GM21360 (cell line): ENCODE results near the gene KCNK4.
"Not testable (repeated sequence)": the region's sequence is repeated elsewhere in the genome, so short reads cannot be mapped to it uniquely, and the experiment has no call there.

ENCODE experiments used
- ATAC-seq: cut with Tn5 transposase; IDR thresholded peaks from one replicate; pipeline ENCODE4 v1.9.1; 2021; ENCODE audit warnings: mild to moderate bottlenecking, moderate library complexity; ENCODE audit not compliant: unreplicated experiment

The KCNK4 gene

DNA sequence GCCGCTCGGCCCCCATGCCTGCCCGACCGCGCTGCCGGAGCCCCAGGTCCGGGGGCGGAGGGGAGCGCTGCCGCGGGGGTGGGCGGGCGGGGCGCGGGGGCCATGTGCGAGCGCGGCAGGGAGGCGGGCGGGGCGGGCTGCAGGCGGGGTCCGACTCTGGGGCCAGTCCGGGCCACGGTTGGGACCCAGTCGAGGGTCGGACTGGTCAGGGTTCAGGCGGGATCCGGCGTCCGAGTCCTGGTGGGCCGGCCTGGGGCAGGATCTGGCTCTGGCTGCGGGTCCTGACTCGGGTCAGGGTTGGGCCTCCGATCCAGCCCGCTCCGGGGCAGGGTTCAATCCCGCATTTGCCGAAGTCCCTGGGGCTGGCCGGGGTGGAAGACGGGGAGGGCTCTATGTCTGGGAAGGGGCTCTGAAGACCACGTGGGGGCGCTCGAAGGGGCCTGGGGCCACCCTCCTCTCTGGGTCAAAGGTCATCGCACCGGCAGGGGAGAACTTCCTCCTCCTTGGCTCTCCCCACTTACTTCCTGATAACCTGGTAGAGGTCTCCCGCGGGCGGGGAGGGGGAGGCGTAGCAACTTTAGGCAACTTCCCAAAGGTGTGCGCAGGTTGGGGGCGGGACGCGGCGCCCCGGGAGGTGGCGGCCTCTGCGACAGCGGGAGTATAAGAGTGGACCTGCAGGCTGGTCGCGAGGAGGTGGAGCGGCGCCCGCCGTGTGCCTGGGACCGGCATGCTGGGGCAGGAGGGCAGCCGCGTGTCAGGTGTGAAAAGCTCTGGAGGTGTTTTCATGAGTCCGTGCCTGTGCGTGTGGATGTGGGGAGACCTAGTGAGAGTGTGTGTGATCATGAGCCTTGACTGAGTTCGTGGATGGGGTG lies 14.8 kb downstream of the KCNK4 start:
- peak; percentile 19 for ATAC-seq

DNA sequence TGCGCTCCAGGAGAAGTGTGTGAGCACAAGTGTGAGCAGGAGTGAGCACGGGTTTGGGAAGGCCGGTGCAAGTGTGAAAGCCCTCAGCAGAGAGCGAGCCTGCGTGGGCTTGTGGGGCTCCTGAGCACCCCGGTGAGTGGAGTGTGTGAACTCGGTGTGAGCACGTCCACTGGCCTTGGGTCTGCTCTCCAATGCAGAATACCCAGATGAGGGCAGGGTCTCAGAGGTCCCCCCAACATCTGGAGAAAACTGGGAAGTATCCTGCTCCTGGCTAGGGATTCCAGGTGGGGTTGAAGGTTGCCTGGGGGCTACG lies 15.4 kb downstream of the KCNK4 start:
- no peak for ATAC-seq

DNA sequence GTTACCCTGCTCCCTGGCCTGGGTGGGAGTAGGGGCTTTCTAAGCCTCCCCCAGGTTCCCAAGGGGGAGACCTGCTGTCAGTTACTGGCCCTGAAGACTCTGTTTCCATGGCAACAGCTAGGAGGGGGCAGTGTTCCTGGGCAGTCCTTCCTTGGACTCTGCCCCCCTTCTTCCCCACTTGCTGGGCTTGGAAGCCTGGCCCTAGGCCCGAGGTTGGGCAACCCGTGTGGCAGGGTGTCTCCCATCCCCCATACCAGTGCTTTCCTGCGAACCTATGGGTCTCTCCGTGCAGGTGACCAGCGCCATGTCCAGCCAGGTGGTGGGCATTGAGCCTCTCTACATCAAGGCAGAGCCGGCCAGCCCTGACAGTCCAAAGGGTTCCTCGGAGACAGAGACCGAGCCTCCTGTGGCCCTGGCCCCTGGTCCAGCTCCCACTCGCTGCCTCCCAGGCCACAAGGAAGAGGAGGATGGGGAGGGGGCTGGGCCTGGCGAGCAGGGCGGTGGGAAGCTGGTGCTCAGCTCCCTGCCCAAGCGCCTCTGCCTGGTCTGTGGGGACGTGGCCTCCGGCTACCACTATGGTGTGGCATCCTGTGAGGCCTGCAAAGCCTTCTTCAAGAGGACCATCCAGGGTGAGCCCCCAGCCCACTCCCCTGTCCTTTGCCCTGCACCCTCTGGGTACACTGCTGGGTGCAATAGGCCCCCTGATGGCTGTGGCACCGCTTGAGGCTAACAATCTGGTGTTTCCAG lies 15.9 kb downstream of the KCNK4 start:
- ATAC-seq: no peak

DNA sequence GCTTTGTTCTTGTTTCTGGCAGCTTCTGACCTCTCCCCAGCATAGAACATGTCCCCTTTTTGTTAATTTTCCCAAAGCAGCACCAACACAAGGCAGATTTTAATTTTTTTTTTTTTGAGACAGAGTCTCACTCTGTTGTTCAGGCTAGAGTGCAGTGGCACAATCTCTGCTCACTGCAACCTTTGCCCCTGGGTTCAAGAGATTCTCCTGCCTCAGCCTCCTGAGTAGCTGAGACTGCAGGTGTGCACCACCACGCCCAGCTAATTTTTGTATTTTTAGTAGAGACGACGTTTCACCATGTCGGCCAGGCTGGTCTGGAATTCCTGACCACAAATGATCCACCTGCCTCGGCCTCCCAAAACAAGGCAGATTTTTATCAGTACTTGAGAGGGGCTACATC lies 16.7 kb downstream of the KCNK4 start:
- ATAC-seq: not testable (repeated sequence)

DNA sequence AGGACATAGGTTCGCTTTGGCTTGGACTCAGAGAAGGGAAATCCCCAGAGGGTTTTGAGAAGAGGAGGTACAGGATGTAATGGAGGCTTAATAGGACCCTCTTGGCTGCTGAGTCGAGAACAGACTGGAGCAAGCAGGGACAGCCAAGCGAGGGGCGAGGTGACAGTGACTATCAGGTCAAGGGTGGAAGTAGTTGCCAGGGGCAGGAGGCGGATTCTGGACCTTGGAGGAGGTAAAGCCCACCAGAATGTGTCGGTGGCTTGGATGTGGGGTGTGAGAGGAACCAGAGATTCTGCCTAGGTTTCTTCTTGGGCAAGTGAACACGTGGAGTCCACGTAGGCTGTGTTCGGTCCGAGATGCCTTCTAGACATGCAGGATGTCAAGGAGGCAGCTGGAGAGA lies 21.8 kb downstream of the KCNK4 start:
- no peak for ATAC-seq

DNA sequence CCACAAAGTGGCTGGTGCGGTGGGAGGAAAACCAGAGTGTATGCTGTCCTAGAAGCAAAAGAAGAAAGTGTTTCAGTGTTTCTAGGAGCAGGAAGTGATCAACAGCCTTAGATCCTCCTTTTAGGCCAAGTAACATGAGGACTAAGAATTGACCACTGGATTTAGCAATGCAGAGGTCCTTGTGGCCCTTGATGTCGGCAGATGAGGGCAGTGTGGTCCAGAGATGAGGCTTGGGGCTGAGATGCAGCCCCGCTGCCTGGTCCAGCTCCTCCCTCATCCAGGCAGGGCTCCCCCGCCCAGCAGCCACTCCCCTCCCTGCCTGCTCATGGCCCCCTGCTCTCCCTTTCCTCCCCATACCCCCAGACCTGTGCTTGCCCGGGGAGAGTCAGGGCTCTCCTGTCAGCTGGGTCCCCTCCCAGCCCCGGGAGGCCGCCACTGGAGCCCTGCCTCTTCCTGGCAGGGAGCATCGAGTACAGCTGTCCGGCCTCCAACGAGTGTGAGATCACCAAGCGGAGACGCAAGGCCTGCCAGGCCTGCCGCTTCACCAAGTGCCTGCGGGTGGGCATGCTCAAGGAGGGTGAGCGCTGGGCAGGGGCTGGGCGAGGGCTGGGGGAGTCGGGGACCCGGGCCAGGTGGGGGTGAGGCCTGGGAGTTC lies 22.5 kb downstream of the KCNK4 start:
- no peak for ATAC-seq

DNA sequence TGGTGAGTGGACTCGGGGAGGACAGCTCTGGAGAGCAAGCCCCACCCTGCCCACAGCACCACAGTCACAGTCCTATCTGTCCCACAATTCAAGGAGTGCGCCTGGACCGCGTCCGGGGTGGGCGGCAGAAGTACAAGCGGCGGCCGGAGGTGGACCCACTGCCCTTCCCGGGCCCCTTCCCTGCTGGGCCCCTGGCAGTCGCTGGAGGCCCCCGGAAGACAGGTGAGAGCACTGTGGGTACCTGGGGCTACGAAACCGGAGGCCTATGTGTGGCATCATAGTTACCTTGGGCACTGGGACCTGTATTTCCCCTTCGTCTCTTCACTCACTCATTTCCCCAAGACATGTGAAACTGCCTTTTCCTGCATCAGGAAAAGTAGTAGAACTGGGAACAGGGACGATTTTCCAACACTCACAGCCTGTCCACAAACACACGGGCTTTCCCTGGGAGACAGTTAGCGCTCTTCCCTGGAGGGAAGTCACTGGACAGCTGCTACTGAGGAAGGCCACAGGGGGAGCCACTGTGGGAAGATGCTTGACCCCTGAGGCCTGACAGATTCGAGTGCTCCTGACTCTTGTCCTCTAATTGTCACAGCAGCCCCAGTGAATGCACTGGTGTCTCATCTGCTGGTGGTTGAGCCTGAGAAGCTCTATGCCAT lies 23.2 kb downstream of the KCNK4 start:
- ATAC-seq: no peak

DNA sequence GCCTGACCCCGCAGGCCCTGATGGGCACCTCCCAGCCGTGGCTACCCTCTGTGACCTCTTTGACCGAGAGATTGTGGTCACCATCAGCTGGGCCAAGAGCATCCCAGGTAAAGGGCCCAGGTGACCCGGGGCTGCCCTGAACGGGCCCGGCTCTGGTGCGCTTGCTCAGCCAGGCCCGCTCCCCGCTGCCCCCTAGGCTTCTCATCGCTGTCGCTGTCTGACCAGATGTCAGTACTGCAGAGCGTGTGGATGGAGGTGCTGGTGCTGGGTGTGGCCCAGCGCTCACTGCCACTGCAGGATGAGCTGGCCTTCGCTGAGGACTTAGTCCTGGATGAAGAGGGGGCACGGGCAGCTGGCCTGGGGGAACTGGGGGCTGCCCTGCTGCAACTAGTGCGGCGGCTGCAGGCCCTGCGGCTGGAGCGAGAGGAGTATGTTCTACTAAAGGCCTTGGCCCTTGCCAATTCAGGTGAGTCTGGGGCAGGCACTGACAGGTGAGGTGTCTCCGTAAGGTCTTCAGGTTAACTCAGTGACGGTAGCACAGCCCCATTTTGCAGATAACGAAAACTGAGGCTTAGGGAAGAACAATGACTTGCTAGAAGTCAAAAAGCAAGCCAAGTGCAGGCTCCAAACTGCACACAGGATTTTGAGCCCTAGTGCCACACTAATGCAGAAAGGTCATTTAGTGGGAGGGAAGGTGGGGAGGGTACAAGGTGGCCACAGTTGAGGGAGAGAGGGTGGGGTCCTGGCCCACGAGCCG lies 23.9 kb downstream of the KCNK4 start:
- ATAC-seq: no peak

DNA sequence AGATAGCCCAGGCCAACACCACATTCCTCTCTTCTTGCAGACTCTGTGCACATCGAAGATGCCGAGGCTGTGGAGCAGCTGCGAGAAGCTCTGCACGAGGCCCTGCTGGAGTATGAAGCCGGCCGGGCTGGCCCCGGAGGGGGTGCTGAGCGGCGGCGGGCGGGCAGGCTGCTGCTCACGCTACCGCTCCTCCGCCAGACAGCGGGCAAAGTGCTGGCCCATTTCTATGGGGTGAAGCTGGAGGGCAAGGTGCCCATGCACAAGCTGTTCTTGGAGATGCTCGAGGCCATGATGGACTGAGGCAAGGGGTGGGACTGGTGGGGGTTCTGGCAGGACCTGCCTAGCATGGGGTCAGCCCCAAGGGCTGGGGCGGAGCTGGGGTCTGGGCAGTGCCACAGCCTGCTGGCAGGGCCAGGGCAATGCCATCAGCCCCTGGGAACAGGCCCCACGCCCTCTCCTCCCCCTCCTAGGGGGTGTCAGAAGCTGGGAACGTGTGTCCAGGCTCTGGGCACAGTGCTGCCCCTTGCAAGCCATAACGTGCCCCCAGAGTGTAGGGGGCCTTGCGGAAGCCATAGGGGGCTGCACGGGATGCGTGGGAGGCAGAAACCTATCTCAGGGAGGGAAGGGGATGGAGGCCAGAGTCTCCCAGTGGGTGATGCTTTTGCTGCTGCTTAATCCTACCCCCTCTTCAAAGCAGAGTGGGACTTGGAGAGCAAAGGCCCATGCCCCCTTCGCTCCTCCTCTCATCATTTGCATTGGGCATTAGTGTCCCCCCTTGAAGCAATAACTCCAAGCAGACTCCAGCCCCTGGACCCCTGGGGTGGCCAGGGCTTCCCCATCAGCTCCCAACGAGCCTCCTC lies 24.8 kb downstream of the KCNK4 start:
- not testable (repeated sequence) for ATAC-seq

DNA sequence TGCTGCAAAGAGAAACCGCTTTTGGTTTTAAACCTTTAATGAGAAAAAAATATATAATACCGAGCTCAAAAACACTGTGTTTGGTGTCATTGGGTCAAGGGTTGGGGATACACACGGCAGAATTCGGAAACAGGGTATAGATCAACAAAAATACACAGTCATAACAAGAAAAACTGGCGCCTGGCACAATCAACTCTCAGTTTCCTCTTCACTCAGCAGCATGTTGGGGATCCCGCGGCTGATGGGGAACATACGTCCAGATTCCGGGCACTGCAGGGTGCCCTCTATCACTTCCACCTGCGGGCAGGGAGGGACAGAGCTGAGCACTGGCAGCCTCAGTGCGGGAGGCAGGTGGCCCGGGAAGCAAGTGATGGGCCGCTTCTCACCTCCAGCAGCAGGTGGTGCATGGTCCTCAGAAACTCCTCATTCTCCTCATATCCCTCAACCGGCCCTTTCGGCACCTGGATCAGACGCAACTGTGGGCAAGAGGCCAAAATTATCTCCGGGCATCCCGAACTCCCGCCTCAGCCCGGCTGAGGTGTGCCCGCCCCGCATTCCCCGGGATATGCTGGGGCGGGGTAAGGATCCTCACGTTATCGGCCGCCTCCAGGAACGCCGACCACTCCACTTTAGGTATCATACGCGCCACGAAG lies 25.7 kb downstream of the KCNK4 start:
- ATAC-seq: peak; percentile 22

DNA sequence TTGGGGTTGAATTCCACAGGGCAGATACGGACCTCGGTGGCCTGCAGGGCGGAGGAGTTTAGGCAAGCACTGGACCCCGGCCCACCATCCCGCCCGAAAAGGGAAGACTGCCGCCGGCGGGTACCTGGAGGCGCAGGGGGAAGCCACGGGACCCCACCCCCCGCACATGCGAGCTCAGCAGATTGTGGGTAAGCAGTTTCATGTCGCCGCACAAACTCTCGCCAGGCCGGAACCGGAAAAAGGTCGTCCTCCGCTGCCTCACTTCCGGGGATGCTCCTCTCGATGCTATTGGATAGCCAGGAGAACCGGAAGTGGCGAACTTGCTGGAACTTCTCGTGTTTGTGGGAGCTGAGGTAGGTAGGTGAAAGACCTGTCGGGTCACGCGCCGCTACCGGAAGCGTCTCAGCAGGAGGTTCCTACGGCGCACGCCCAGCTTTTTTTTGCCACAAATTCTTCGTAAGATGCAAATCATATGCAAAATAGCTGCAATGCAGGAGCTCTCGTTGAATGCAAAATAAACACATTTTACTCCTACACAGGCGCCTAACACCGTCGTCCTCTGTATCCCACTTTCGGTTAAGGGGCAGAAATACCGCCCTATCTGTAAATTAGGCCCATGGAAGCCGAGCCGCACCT lies 26.3 kb downstream of the KCNK4 start, which contains the start of gene TRMT112:
TRMT112 (minus strand) TSS at position 235 of the 636 bp plus-strand sequence; CDS start at position 202, 33 bp downstream.
- ATAC-seq: peak; percentile 49

DNA sequence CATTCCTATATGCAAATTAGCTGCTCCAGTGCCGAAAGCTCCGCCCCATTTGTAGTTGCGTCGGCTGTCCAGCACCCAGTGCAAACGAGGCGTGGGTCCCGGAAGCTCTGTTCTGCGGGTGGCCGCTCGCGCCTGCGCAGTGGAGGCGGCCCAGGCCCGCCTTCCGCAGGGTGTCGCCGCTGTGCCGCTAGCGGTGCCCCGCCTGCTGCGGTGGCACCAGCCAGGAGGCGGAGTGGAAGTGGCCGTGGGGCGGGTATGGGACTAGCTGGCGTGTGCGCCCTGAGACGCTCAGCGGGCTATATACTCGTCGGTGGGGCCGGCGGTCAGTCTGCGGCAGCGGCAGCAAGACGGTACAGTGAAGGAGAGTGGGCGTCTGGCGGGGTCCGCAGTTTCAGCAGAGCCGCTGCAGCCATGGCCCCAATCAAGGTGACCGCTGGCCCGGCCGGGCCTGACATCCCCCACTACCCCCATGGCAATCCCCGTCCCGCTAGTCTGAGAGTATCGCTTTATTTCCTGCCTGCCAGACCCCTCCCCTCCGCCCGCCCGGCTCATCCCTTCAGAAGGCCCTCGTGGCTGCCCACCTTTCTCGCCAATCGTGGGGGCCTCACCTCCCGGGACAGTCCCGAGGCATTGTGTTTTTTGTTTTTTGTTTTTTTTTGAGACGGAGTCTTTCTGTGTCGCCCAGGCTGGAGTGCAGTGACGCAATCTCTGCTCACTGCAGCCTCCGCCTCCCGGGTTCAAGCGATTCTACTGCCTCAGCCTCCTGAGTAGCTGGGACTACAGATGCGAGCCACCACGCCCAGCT lies 27.1 kb downstream of the KCNK4 start, which contains the start of gene PRDX5:
PRDX5 (plus strand) TSS at position 161 of the 805 bp plus-strand sequence; CDS start at position 256, 95 bp downstream.
- ATAC-seq: peak; percentile 58

DNA sequence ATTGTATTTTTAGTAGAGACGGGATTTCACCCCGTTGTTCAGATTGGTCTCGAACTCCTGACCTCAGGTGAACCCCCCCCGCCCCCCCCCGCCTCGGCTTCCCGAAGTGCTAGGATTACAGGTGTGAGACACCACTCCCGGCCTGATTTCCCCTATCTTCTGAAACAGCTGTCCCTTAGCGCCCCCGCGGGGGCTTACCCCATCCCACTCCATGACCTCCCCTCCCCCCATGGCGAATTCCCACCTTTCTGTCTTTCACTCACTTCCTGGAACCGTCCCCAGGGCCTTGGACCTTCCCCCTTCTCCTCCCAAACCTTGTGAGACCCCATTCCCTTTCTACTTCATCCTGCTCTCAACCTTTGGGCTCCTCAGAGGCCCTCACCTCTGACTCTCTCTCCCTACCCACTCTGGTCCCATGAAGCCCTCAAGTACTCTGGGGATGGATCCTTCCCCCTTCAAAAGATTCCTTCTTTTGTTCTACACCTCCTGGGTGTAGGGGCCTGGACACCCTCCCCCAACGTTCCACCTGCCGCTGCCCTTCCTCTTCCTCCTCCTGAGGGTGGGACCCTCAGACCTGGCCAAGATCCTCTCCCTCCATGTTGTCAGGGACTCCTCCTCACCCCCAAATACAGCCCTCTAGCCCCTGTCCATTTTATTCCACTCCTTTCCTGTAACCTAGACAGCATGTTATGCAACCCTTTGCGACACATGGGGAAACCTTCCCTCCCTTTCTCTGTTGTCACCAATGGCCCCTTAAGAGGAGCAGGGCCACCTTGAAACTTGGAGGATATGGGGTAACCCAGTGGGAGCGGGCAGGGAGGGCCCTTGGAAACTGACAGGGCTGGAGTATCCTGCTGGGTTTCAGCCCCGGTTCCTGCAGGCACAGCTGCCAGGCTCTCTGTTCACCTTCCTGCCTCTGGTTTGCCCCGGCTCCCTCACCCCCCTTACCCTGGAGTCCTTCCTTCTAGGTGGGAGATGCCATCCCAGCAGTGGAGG lies 28.0 kb downstream of the KCNK4 start:
- ATAC-seq: no peak

DNA sequence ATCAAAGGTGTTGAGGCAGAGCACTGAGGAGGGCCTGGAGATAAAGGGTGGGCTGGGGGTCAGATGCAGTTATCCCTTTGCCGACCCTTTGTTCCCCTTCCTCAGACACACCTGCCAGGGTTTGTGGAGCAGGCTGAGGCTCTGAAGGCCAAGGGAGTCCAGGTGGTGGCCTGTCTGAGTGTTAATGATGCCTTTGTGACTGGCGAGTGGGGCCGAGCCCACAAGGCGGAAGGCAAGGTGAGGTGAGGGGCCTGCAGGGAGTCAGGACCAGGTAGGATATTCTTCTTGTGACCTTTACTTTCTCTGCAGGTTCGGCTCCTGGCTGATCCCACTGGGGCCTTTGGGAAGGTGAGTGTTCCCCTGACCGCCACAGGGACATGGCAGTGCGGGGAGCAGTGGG lies 29.5 kb downstream of the KCNK4 start:
- no peak for ATAC-seq

DNA sequence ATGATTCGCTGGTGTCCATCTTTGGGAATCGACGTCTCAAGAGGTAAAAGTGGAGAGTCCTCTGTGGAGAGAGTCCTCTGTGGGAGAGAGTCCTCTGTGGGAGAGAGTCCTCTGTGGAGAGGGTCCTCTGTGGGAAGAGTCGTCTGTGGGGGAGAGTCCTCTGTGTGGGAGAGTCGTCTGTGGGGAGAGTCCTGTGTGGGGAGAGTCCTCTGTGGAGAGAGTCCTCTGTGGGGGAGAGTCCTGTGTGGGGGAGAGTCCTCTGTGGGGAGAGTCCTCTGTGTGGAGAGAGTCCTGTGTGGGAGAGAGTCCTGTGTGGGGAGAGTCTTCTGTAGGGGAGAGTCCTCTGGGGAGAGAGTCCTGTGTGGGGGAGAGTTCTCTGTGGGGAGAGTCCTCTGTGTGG lies 29.9 kb downstream of the KCNK4 start:
- ATAC-seq: no peak

DNA sequence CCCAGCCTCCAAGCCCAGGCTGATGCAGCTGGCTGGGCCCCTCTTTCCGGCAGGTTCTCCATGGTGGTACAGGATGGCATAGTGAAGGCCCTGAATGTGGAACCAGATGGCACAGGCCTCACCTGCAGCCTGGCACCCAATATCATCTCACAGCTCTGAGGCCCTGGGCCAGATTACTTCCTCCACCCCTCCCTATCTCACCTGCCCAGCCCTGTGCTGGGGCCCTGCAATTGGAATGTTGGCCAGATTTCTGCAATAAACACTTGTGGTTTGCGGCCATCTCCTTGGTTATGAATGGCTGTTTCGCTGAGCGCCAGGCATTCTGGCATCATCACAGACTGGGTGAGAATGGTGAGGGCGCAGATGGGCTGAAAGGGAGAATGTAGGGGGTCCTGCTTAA lies 30.4 kb downstream of the KCNK4 start:
- no peak for ATAC-seq
